Measurements from ENCODE around the gene PAX5.

Gene PAX5

DNA sequence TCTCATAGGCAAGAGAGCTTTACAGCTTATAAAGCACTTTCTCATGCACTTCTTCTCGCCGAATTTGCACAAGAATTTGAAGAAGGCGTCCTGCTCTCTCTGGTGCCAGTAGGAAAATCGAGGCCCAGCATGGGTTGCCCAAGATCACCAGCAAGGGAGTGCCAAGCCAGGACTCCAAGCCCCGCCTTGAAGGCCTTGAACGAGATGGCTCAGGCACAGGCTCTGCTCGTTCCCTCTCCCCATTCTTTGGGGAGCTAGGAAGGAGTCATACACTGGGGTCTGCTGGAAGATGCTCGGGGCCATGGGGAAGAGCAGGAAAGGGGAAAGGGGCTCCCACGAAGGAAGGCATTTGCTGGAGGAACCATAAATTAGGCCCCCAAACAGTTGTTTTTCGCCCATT is 46.7 kb downstream of the PAX5 start:
- TF ChIP-seq, protein P1, sequence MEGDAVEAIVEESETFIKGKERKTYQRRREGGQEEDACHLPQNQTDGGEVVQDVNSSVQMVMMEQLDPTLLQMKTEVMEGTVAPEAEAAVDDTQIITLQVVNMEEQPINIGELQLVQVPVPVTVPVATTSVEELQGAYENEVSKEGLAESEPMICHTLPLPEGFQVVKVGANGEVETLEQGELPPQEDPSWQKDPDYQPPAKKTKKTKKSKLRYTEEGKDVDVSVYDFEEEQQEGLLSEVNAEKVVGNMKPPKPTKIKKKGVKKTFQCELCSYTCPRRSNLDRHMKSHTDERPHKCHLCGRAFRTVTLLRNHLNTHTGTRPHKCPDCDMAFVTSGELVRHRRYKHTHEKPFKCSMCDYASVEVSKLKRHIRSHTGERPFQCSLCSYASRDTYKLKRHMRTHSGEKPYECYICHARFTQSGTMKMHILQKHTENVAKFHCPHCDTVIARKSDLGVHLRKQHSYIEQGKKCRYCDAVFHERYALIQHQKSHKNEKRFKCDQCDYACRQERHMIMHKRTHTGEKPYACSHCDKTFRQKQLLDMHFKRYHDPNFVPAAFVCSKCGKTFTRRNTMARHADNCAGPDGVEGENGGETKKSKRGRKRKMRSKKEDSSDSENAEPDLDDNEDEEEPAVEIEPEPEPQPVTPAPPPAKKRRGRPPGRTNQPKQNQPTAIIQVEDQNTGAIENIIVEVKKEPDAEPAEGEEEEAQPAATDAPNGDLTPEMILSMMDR (IDR thresholded peaks at IDR 0.05; ENCODE audit: low read depth, low read length): no peak
- no peak overlapping the region for H3K4me3 ChIP-seq (ENCODE audit: low read depth, low read length)
- DNase-seq (ENCODE audit: low read depth, low spot score): no peak
- in situ Hi-C loops (cut with HindIII; ENCODE audit: low sequenced_read_pairs): no loop called here

DNA sequence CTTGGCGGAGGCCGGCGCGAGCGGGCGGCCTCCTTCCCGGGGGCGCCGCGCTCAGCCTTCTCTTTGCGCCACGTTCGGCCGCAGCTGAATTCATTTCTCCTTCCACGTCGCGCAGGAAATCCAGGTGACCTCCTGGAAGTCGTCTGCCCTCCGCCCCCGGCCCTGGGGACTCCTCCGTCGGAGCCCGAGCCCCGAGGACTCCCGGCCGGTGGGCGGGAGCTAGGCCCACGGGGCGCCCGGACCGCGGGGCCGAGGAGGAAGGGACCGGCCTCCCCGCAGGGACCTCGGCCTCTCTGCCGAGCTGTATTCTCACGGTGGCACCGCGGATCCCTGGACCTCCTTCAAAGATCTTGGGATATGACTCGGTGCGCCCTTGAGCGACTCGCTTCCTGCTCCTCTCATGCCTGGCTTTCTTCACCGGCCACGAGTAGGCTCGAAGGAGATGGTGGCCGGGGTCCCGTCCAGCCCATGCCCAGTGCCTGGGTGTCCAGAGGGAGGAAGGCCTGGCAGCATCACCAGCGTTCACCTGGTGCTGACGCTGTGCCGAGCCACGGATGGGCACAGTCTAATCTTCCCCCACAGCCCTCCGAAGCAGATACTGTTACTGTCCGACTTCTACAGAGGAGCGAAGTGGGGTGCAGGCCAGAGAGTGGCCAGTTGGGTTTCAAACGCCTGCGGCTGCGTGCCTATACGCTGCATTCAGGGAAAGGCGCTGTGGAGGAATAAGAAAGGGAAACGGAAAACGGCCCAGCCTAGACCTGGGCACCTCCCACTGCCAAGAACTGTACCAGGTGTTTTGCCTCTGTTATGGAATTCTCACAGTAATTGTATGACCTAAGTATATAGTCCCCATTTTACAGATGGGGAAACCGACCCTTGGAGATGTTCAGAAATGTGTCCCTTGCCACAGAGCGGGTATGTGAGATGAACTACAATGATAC is 47.3 kb downstream of the PAX5 start:
- in situ Hi-C loops (cut with HindIII; ENCODE audit: low sequenced_read_pairs): no loop called here
- H3K4me3 ChIP-seq (ENCODE audit: low read depth, low read length): no peak overlapping the region
- TF ChIP-seq, protein P1 (IDR thresholded peaks at IDR 0.05; ENCODE audit: low read depth, low read length): no peak
- DNase-seq (ENCODE audit: low read depth, low spot score): no peak

DNA sequence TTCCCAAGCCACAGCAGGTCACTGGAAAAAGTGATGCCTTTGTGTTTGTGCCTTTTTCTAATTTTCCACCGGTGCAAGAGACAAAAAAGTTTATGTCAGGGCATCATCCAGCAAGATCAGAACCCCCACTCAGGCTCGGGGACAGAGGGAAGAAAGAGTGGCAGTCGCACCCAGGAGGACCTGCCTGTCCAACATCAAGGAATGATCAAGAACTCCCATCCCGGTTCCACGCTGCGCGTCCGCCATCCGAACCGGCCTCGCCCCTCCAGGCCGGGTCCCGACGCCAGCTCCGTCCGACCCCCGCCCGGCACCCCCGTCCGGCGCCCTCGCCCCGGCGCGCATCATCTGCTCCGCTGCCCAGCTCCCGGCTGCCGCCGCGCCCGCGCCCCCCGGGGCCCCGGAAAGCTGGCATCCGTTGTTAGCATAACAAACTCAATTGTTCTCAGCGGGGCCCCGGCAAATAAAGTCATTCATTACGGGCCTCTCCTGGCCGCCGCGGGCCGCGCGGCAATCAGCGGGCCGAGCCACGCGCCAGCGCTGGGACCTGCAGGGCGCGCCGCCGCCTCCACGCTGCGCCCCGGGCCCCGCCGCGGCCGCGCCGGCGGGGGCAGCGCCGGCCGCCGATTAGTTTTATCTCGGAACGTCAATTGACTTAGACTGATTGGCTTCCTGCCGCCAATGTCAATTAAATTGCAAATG is 48.1 kb downstream of the PAX5 start:
- TF ChIP-seq, protein P1 (IDR thresholded peaks at IDR 0.05; ENCODE audit: low read depth, low read length): no peak
- DNase-seq (ENCODE audit: low read depth, low spot score): no peak
- in situ Hi-C loops (cut with HindIII; ENCODE audit: low sequenced_read_pairs): no loop called here
- H3K4me3 ChIP-seq (ENCODE audit: low read depth, low read length): no peak overlapping the region

DNA sequence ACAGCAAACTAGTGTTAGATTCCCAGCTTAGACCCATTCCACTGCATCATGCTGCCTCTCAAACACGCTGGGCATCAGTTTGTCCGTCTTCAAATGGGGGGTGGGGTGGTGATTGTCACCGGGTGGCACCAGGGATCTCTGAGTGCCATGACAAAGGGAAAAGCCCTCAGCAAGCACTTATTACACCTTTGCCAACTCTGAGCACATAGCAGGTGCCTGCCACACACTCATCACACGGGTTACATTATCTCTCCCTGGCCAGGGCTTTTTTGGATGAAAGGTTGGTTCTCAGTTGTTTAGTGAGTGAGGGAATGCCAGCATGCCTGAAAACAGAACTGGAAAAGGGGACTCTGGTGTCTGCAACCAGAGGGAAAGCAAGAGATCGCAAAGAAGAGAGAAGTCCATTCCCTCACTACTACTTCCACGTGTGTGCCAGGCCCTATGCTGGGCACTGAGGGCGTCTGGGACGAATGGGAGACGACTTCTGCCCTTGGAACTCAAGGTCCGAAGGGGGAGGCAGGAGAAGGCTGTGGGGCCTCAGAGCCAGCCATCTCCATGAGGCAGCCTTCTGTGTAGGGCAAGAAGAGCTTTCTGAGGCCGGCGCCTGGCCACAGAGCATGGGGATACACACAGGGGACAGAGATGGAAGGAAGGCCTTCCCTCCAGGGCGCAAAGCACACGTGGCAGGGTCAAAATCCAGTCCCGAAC is 48.9 kb downstream of the PAX5 start:
- TF ChIP-seq, protein P1 (IDR thresholded peaks at IDR 0.05; ENCODE audit: low read depth, low read length): no peak
- no peak overlapping the region for H3K4me3 ChIP-seq (ENCODE audit: low read depth, low read length)
- in situ Hi-C loops (cut with HindIII; ENCODE audit: low sequenced_read_pairs): no loop called here

DNA sequence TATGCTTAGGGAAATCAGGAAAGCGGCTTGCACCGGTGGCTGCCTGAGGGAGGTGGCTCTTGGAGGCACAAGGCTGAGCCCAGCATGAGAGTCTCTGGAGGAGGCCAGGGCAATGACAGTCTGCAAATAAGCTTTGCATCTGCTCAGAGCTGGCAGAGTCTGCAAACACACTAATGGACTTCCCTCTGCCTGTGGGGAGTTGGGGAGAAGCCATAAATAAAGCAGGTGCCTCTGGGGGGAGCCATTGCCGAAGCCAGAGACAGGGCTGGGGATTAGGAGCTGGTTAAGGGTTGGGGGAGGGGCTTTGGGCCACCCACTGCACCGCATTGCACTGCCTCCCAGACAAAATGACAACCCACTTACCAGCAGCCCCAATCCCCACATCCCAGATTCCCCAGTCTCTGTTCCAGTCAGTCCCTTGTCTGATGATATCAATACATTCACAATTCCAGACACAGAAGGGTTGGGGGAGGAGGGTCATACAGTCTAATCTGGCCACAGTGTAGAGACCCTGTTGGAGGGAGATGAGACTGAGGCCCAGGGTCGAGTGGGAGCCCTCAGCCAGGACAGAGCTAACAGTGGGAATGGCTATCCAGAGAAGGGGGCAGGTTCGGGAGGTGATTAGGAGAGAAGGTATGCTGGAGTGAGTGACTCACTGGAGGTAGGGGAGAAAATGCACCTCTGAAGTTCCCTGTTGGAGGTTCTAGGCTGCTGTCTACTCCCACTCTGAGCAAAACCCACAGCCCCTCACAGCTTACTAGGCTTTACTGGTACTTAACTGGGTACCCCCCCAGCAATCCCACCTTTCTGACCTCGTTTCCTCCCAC is 53.7 kb downstream of the PAX5 start:
- in situ Hi-C loops (cut with HindIII; ENCODE audit: low sequenced_read_pairs): no loop called here
- TF ChIP-seq, protein P1 (IDR thresholded peaks at IDR 0.05; ENCODE audit: low read depth, low read length): no peak
- DNase-seq (ENCODE audit: low read depth, low spot score): no peak
- no peak overlapping the region for H3K4me3 ChIP-seq (ENCODE audit: low read depth, low read length)

More for the DNA sequence above, 48.9 kb downstream of the PAX5 start:
- DNase-seq (ENCODE audit: low read depth, low spot score): no peak

All from astrocyte of the spinal cord (primary cell).